Measurements from ENCODE around the gene OR4F15. TPM values are rescaled to one million over a fixed set of nuclear protein-coding genes. Genes with fewer than 3 reads are reported as not detected.
"Not testable (repeated sequence)": the region's sequence is repeated elsewhere in the genome, so short reads cannot be mapped to it uniquely, and the experiment has no call there.

OR4F15 gene
- total RNA-seq, 2 experiments from 2014 or later = not detected

DNA sequence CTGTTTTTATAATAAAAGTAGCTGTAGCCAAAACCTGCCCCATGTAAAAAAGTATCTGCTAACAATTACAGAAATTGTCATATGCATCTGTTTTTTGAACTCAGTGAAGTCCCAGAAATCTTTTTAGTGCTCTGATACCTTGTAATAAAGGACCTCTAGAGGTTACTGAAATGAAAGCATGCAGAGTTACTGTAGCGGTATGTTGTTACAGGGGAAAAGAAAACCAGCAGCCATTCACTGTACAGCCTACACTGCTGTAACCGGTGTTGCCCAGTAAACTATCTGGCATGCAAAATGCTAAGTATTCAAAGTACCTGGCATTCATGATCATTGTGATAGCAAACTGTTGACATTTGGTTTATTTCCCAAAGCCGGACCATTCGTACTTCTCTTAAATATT, 21.3 kb upstream of the OR4F15 start:
- not testable (repeated sequence) for H3K9me3 Mint-ChIP-seq, H3K4me1 Mint-ChIP-seq, H3K27ac Mint-ChIP-seq, H3K27me3 Mint-ChIP-seq, H3K4me3 Mint-ChIP-seq, DNase-seq, H3K36me3 Mint-ChIP-seq

DNA sequence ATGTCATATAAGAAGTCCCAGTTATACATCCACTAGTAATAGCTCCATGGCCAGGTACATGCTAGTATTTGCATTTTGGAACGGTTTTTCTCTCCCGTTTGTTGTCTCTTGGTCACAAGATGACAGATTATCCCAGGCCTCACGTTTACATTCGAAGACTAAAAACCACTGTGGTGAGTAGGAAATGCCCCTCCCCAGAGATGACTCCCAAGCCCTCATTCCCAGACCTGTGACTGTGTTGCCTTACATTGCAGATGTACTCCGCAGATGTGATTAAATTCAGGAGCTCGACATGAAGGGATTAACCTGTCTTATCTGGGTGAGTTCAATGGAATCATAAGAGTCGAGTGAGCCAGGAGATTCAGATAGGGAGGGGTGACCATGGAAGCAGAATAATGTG, 18.0 kb upstream of the OR4F15 start:
- not testable (repeated sequence) for H3K4me3 Mint-ChIP-seq, H3K27ac Mint-ChIP-seq, H3K36me3 Mint-ChIP-seq, DNase-seq, H3K4me1 Mint-ChIP-seq, H3K27me3 Mint-ChIP-seq, H3K9me3 Mint-ChIP-seq

DNA sequence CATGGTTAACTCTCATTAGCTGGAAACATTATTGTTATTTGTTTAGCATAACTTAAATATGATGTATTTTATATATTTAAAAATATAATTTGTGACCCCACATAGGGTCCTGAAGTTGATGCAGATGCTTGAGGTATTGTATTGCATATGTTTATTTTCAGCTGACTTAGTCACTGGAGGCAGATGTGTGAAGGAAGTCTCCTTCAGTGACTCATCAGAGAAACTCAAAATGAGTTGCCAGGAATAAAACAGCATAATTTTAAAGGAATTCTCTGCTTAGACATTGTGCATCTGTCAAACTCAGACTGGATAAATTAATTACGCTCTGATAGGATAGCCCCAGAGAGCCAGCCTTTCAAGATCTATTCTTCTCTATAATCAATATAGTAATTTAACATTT, 16.5 kb upstream of the OR4F15 start:
- H3K27ac Mint-ChIP-seq = no peak overlapping the region
- H3K27me3 Mint-ChIP-seq = no peaks in the 10 kb centered on the region
- no peaks in the 10 kb centered on the region for H3K4me1 Mint-ChIP-seq
- no peak for DNase-seq
- H3K36me3 Mint-ChIP-seq = no peaks in the 10 kb centered on the region
- no peak overlapping the region for H3K4me3 Mint-ChIP-seq
- H3K9me3 Mint-ChIP-seq = no peaks in the 10 kb centered on the region

DNA sequence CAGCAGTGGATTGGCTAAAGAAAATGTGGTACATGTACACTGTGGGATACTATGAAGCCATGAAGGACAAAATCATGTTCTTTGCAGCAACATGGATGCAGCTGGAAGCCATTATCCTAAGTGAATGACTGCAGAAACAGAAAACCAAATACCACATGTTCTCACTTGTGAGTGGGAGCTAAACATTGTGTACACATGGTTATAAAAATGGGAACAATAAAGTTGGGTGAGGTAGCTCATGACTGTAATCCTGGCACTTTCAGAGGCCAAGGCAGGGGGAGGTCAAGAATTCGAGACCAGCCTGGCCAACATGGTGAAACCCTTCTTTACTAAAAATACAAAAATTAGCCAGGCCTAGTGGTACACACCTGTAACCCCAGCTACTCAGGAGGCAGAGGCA, 12.3 kb upstream of the OR4F15 start:
- no peaks in the 10 kb centered on the region for H3K9me3 Mint-ChIP-seq
- H3K4me3 Mint-ChIP-seq = no peak overlapping the region
- DNase-seq = no peak
- H3K4me1 Mint-ChIP-seq = no peaks in the 10 kb centered on the region
- H3K27ac Mint-ChIP-seq = no peak overlapping the region
- H3K27me3 Mint-ChIP-seq = no peaks in the 10 kb centered on the region
- no peaks in the 10 kb centered on the region for H3K36me3 Mint-ChIP-seq

- Mint-ChIP-seq H3K36me3 (no peaks in the 10 kb centered on the region), H3K4me1 (no peaks in the 10 kb centered on the region), H3K27ac (no peak overlapping the region), H3K4me3 (no peak overlapping the region), H3K9me3 (no peaks in the 10 kb centered on the region), H3K27me3 (no peaks in the 10 kb centered on the region)
- no peak for DNase-seq
Observed at GRCh38 chr15:101801048-101801447, 11.0 kb upstream of the OR4F15 start.

- Mint-ChIP-seq H3K36me3 (no peaks in the 10 kb centered on the region), H3K4me3 (no peak within 1 kb of the TSS), H3K4me1 (no peaks in the 10 kb centered on the region), H3K27ac (no peak within 1 kb of the TSS), H3K9me3 (no peaks in the 10 kb centered on the region), H3K27me3 (no peaks in the 10 kb centered on the region)
- DNase-seq = no peak
Observed at GRCh38 chr15:101803209-101803608, 8.8 kb upstream of the OR4F15 start, which contains the start of gene OR4F6. TSS of gene OR4F6 (plus strand) at chr15:101803509. CDS start at chr15:101805720, 2,211 bp downstream.

- Mint-ChIP-seq H3K4me1 (no peaks in the 10 kb centered on the region), H3K36me3 (no peaks in the 10 kb centered on the region), H3K9me3 (no peaks in the 10 kb centered on the region), H3K27ac (no peak overlapping the region), H3K4me3 (no peak overlapping the region), H3K27me3 (no peaks in the 10 kb centered on the region)
- no peak for DNase-seq
Observed at GRCh38 chr15:101803676-101804075, 8.3 kb upstream of the OR4F15 start.

- H3K4me1 Mint-ChIP-seq = no peaks in the 10 kb centered on the region
- H3K27me3 Mint-ChIP-seq = no peaks in the 10 kb centered on the region
- H3K9me3 Mint-ChIP-seq = no peaks in the 10 kb centered on the region
- no peaks in the 10 kb centered on the region for H3K36me3 Mint-ChIP-seq
- no peak for DNase-seq
- H3K27ac Mint-ChIP-seq = no peak overlapping the region
- H3K4me3 Mint-ChIP-seq = no peak overlapping the region
Observed at GRCh38 chr15:101804375-101804774, 7.6 kb upstream of the OR4F15 start.

DNA sequence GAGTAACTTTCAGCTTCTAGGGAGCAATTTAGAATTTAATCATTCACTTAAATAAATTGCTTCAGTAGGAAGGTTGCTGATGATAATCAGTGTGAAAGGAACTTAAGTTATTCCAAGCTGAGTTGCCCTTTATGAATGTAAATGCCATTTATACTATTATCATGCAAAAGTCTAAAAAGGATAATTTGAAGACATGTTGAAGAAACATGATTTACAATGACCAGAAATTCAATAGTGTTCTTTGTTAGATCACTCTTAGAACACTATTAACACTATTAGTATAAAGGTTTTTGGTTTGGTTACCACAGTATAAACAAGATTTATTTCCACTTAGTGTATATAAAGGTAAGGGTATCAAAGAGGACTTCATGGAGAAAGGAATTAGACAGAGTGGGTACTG, 7.1 kb upstream of the OR4F15 start:
- Mint-ChIP-seq H3K4me3 (no peak overlapping the region), H3K36me3 (no peaks in the 10 kb centered on the region), H3K27me3 (no peaks in the 10 kb centered on the region), H3K9me3 (no peaks in the 10 kb centered on the region), H3K4me1 (no peaks in the 10 kb centered on the region), H3K27ac (no peak overlapping the region)
- no peak for DNase-seq

- H3K36me3 Mint-ChIP-seq = no peaks in the 10 kb centered on the region
- H3K4me1 Mint-ChIP-seq = no peaks in the 10 kb centered on the region
Observed at GRCh38 chr15:101805605-101806345, 6.2 kb upstream of the OR4F15 start.

GRCh38 chr15:101807345-101807945, 4.6 kb upstream of the OR4F15 start:
- H3K4me3 Mint-ChIP-seq = no peak overlapping the region
- H3K36me3 Mint-ChIP-seq = no peaks in the 10 kb centered on the region
- no peaks in the 10 kb centered on the region for H3K9me3 Mint-ChIP-seq
- no peak for DNase-seq
- H3K4me1 Mint-ChIP-seq = no peaks in the 10 kb centered on the region
- H3K27ac Mint-ChIP-seq = no peak overlapping the region
- peaks cover 1% of the 10 kb centered on the region for H3K27me3 Mint-ChIP-seq

More at GRCh38 chr15:101805605-101806345, 6.2 kb upstream of the OR4F15 start:
- DNase-seq = no peak
- no peak overlapping the region for H3K4me3 Mint-ChIP-seq
- no peaks in the 10 kb centered on the region for H3K27me3 Mint-ChIP-seq
- H3K27ac Mint-ChIP-seq = no peak overlapping the region
- H3K9me3 Mint-ChIP-seq = no peaks in the 10 kb centered on the region

GRCh38 chr15:101808201-101808600, 3.8 kb upstream of the OR4F15 start:
- no peaks in the 10 kb centered on the region for H3K36me3 Mint-ChIP-seq
- H3K9me3 Mint-ChIP-seq = no peaks in the 10 kb centered on the region
- peaks cover 9% of the 10 kb centered on the region for H3K27me3 Mint-ChIP-seq

GRCh38 chr15:101810456-101810855, 1.5 kb upstream of the OR4F15 start:
- Mint-ChIP-seq H3K27ac (no peak overlapping the region), H3K36me3 (no peaks in the 10 kb centered on the region), H3K27me3 (peaks cover 20% of the 10 kb centered on the region), H3K4me3 (no peak overlapping the region), H3K9me3 (no peaks in the 10 kb centered on the region), H3K4me1 (no peaks in the 10 kb centered on the region)
- no peak for DNase-seq

More at GRCh38 chr15:101808201-101808600, 3.8 kb upstream of the OR4F15 start:
- H3K4me1 Mint-ChIP-seq = no peaks in the 10 kb centered on the region
- H3K4me3 Mint-ChIP-seq = no peak overlapping the region
- no peak overlapping the region for H3K27ac Mint-ChIP-seq
- DNase-seq = no peak

DNA sequence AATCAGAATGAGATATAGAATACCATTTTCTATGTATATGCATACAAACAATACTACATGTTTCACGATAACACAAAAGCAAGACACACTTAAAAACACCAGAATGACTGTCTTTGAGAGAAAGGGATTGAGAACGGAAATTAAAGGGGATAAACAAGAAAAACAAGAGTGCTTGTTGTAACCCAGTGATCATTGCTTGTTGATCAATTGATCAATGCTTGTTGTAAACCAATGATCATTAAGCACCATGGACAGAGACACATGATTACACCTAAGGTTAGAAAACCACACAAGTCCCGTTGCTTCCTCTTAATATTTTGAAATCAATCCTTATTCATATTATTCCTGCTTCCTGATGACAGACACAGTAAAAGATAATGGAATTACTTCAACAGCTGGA, 1.1 kb upstream of the OR4F15 start:
- H3K4me1 Mint-ChIP-seq = no peaks in the 10 kb centered on the region
- no peak overlapping the region for H3K27ac Mint-ChIP-seq
- H3K27me3 Mint-ChIP-seq = peaks cover 21% of the 10 kb centered on the region
- no peaks in the 10 kb centered on the region for H3K36me3 Mint-ChIP-seq
- H3K9me3 Mint-ChIP-seq = no peaks in the 10 kb centered on the region
- no peak for DNase-seq
- H3K4me3 Mint-ChIP-seq = no peak overlapping the region

- Mint-ChIP-seq H3K27me3 (peaks cover 34% of the 10 kb centered on the region), H3K9me3 (no peaks in the 10 kb centered on the region), H3K4me1 (no peaks in the 10 kb centered on the region), H3K36me3 (no peaks in the 10 kb centered on the region), H3K27ac (no peak overlapping the region), H3K4me3 (no peak overlapping the region)
- no peak for DNase-seq
Observed at GRCh38 chr15:101813803-101814534, 2.0 kb downstream of the OR4F15 start.

Data from activated naive CD8-positive, alpha-beta T cell treated with anti-CD3 and anti-CD28 coated beads for 36 hours (primary cell).